ENCODE data around the gene SSUH2.
"Not testable (repeated sequence)": the region's sequence is repeated elsewhere in the genome, so short reads cannot be mapped to it uniquely, and the experiment has no call there.

GRCh38 chr3:8677258-8677657 lies 32.7 kb upstream of the SSUH2 start:
- not testable (repeated sequence) for TF ChIP-seq CTCF (conservative IDR thresholded peaks at IDR 0.05 in 1 of 2, IDR thresholded peaks at IDR 0.05 in 1 of 2; ENCODE audit: extremely low read depth in 1 of 2, insufficient read depth in 1 of 2, low read depth in 1 of 2, low read length in 2 of 2); EZH2 (IDR thresholded peaks at IDR 0.05; ENCODE audit: borderline replicate concordance, low read length)
